Activated naive CD8-positive, alpha-beta T cell treated with anti-CD3 and anti-CD28 coated beads, Interleukin-2, amount 50 U/mL, for 24 hours (primary cell): ENCODE measurements around the gene ABCA3.

Experiments
- ATAC-seq: fragments of 150-1000 bp; cut with Tn5 transposase; one replicate; pipeline ENCODE4 v1.10.0; 2021
- DNase-seq: peaks from one replicate; pipeline ENCODE4 v3.0.0; 2021
- H3K27ac Mint-ChIP-seq: one replicate; pipeline ENCODE4 v1.8.0; 2021; ENCODE audit warnings: mild to moderate bottlenecking, mixed read lengths
- H3K27me3 Mint-ChIP-seq: one replicate; pipeline ENCODE4 v1.8.0; 2021; ENCODE audit warnings: mixed read lengths
- H3K36me3 Mint-ChIP-seq: one replicate; pipeline ENCODE4 v1.8.0; 2021; ENCODE audit warnings: low read depth, mixed read lengths
- H3K4me1 Mint-ChIP-seq: one replicate; pipeline ENCODE4 v1.8.0; 2021; ENCODE audit warnings: mixed read lengths
- H3K4me3 Mint-ChIP-seq: one replicate; pipeline ENCODE4 v1.8.0; 2021; ENCODE audit warnings: mild to moderate bottlenecking, moderate library complexity, mixed read lengths
- H3K9me3 Mint-ChIP-seq: one replicate; pipeline ENCODE4 v1.8.0; 2021; ENCODE audit warnings: mixed read lengths

ABCA3 gene

DNA sequence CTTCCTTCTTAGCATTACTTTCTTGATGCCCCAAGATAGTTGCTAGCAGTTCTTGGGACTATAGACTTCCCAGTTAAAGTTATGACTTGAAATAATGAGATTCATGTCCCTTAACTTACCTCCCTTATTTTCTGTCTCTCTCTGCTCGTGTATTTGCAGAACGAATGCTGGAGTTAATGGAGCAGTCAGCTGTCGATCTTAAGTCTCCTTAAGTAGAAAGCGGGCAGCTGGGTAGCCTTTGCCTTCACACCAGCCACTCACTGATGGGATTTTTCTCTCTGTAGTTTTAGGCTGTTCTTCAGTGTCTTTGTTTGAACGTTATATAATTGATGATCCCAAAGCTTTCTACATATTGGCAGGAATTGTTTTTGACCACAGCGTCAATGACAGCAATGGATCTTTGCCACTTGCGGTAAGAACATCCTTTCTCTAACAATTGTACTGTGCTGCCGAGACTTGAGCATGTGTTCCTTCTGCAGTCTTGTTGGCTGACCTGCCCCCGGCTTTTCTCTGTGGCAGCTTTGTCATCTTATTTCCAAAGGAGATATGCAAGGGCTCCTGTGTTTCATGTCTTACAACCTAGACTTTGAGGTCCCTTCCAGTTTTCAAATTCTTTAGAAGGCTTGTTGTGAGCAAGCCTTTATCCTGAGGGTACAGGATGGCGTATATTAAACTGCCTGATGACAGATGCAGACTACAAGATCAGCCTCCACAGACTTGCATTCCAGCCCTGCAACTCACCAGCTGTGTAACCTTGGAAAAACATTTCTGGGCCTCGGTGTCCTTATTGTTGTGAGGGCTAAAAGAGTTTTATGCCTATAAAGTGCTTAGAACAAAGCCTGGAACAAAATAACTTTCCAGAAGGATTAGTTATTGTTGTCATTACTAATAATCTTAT, 25.1 kb upstream of the ABCA3 start:
- Mint-ChIP-seq H3K27me3 (peaks cover 23% of the 10 kb centered on the region), H3K4me3 (no peak overlapping the region), H3K27ac (no peak overlapping the region), H3K36me3 (no peaks in the 10 kb centered on the region), H3K4me1 (no peaks in the 10 kb centered on the region), H3K9me3 (no peaks in the 10 kb centered on the region)
- ATAC-seq: no peak
- DNase-seq: no peak

DNA sequence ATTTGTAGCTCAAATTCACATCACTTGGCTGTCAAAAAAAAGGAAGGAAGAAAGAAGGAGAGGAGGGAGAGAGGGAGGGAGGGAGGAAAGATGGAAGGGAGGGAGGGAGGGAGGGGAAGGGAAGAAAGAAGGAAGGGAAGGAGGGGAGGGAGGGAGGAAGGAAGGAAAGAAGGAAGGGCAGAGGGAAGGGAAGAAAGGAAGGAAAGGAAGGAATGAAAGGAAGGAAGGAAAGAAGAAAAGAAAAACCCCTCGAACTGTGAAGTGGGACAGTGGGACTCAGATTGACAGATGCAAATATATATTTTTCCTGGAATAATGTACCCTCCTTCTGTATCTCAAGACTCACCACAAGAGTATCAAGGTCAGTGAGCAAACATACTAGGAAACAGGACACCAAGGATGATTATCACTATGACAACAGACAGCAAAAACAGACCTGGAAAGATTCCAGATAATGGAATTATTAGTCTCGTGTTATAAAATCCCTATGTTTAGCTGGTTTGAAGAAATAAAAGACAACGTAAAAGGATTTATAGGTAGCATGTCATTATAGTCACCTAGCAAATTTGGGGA, 24.2 kb upstream of the ABCA3 start:
- Mint-ChIP-seq H3K27ac (no peak overlapping the region), H3K9me3 (no peaks in the 10 kb centered on the region), H3K36me3 (no peaks in the 10 kb centered on the region), H3K27me3 (peaks cover 26% of the 10 kb centered on the region), H3K4me1 (no peaks in the 10 kb centered on the region), H3K4me3 (no peak overlapping the region)
- DNase-seq: no peak
- no peak for ATAC-seq

DNA sequence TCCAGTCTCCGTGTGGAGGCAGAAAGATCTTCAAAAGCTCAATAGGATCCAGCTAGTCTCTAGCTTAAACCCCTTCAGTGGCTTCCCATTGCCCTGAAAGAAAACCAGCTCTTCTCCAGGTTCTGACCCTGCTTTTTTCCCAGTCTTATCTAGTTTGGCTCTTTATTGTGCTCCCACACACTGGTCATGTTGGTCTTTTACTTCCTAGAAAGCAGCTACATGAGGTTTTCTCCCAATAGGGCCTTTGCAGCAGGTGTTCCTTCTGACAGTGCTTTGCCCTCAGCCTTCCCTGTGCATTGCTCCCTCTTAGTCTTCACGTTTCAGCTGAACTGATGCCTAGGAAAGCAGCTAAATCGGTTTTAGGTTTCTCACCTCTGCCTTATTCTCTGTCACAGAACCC, 21.7 kb upstream of the ABCA3 start:
- no peaks in the 10 kb centered on the region for H3K36me3 Mint-ChIP-seq
- no peak overlapping the region for H3K4me3 Mint-ChIP-seq
- DNase-seq (no peak), ATAC-seq (no peak)
- H3K4me1 Mint-ChIP-seq: no peaks in the 10 kb centered on the region
- H3K27ac Mint-ChIP-seq: no peak overlapping the region
- no peaks in the 10 kb centered on the region for H3K9me3 Mint-ChIP-seq
- H3K27me3 Mint-ChIP-seq: peaks cover 34% of the 10 kb centered on the region

- ATAC-seq (no peak), DNase-seq (no peak)
- Mint-ChIP-seq H3K4me1 (no peaks in the 10 kb centered on the region), H3K4me3 (no peak overlapping the region), H3K27ac (no peak overlapping the region), H3K36me3 (no peaks in the 10 kb centered on the region), H3K9me3 (no peaks in the 10 kb centered on the region), H3K27me3 (peaks cover 32% of the 10 kb centered on the region)
Observed at GRCh38 chr16:2361129-2361528, 20.6 kb upstream of the ABCA3 start.

DNA sequence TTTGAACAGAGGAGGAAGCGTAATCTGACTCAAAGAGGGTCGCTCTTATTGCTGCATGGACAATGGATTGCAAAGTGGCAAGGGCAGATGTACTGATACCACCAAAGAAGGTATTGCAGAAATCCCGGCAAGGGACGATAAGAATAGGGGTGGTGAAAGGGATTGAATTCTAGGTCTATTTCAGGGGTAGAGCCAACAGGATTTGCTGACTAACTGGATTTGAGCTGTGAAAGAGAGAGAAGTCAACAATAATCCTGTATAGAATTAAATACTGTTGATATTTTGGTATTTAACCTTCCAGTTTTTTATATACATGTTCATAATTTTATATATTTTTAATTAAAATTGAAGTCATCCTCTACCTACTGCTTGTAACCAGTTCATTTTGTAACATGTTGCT, 19.4 kb upstream of the ABCA3 start:
- H3K27me3 Mint-ChIP-seq: peaks cover 32% of the 10 kb centered on the region
- no peak for ATAC-seq

GRCh38 chr16:2358811-2359210, 18.3 kb upstream of the ABCA3 start:
- Mint-ChIP-seq H3K4me3 (no peak overlapping the region), H3K9me3 (no peaks in the 10 kb centered on the region), H3K27ac (no peak overlapping the region), H3K36me3 (no peaks in the 10 kb centered on the region), H3K27me3 (peaks cover 27% of the 10 kb centered on the region), H3K4me1 (no peaks in the 10 kb centered on the region)
- ATAC-seq: no peak
- DNase-seq: no peak

More for the DNA sequence above, 19.4 kb upstream of the ABCA3 start:
- Mint-ChIP-seq H3K4me3 (no peak overlapping the region), H3K9me3 (no peaks in the 10 kb centered on the region), H3K27ac (no peak overlapping the region), H3K4me1 (no peaks in the 10 kb centered on the region), H3K36me3 (no peaks in the 10 kb centered on the region)
- no peak for DNase-seq

- no peak overlapping the region for H3K27ac Mint-ChIP-seq
- no peak for DNase-seq
Observed at GRCh38 chr16:2357331-2357730, 16.8 kb upstream of the ABCA3 start.

DNA sequence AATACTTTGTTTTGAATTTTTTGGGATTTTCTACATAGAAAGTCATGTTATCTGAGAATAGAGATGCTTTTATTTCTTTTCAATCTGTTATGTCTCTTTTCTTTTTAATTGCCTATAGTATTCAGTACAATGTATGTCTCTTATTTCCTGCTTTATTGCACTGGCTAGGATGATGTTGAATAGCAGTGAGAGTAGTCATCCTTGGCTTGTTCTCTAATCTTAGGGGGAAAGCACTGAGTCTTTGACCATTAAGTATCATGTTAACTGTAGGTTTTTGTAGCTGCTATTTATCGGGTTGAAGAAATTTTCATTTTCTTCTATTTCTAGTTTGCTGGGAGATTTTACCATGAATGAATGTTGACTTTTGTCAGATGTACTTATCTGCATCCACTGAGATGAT, 10.0 kb upstream of the ABCA3 start:
- Mint-ChIP-seq H3K27me3 (peaks cover 17% of the 10 kb centered on the region), H3K9me3 (no peaks in the 10 kb centered on the region), H3K27ac (no peak overlapping the region), H3K4me3 (no peak overlapping the region), H3K36me3 (no peaks in the 10 kb centered on the region), H3K4me1 (no peaks in the 10 kb centered on the region)
- ATAC-seq (no peak), DNase-seq (no peak)

More at GRCh38 chr16:2357331-2357730, 16.8 kb upstream of the ABCA3 start:
- no peaks in the 10 kb centered on the region for H3K9me3 Mint-ChIP-seq
- peaks cover 35% of the 10 kb centered on the region for H3K27me3 Mint-ChIP-seq
- H3K4me3 Mint-ChIP-seq: no peak overlapping the region
- no peaks in the 10 kb centered on the region for H3K36me3 Mint-ChIP-seq
- no peak for ATAC-seq
- H3K4me1 Mint-ChIP-seq: no peaks in the 10 kb centered on the region

DNA sequence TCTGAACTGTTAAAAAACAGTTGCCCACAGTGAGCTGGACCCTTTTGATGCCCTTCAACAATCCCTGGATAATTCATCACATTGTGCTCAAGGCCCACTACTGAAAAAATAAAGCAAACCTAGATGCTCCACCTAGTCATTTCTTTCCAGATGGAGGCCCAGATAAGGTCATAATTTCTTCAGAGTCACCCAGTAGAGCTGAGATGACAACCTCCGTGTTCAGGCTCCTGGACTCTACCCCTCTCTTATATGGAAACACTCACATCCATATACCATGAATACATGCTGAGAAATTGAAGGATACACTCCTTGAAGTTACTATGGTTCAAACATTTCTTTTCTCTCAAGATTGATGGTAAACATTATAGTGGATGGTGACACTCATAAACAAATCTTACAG, 2.7 kb upstream of the ABCA3 start:
- no peak overlapping the region for H3K27ac Mint-ChIP-seq
- H3K27me3 Mint-ChIP-seq: peaks cover 18% of the 10 kb centered on the region
- ATAC-seq: no peak
- no peak overlapping the region for H3K4me3 Mint-ChIP-seq
- H3K4me1 Mint-ChIP-seq: peaks cover 14% of the 10 kb centered on the region
- no peak for DNase-seq
- H3K36me3 Mint-ChIP-seq: peaks cover 2% of the 10 kb centered on the region
- no peaks in the 10 kb centered on the region for H3K9me3 Mint-ChIP-seq

- H3K4me1 Mint-ChIP-seq: peaks cover 17% of the 10 kb centered on the region
- H3K9me3 Mint-ChIP-seq: no peaks in the 10 kb centered on the region
- DNase-seq: no peak
- H3K4me3 Mint-ChIP-seq: no peak overlapping the region
- H3K27ac Mint-ChIP-seq: no peak overlapping the region
- no peak for ATAC-seq
- H3K36me3 Mint-ChIP-seq: peaks cover 2% of the 10 kb centered on the region
- peaks cover 20% of the 10 kb centered on the region for H3K27me3 Mint-ChIP-seq
Observed at GRCh38 chr16:2341456-2342447, 1.2 kb upstream of the ABCA3 start.

- peak; percentile 30 for ATAC-seq
- Mint-ChIP-seq H3K36me3 (peaks cover 2% of the 10 kb centered on the region), H3K27me3 (peaks cover 21% of the 10 kb centered on the region), H3K4me3 (peak overlapping the region; percentile 85), H3K4me1 (peaks cover 17% of the 10 kb centered on the region), H3K27ac (peak overlapping the region; percentile 62), H3K9me3 (no peaks in the 10 kb centered on the region)
- DNase-seq: peak; percentile 43
Observed at GRCh38 chr16:2339521-2340484, 725 bp downstream of the ABCA3 start.

GRCh38 chr16:2337431-2338296, 2.9 kb downstream of the ABCA3 start:
- Mint-ChIP-seq H3K4me1 (peaks cover 17% of the 10 kb centered on the region), H3K36me3 (peaks cover 2% of the 10 kb centered on the region), H3K4me3 (no peak overlapping the region), H3K9me3 (no peaks in the 10 kb centered on the region), H3K27ac (no peak overlapping the region), H3K27me3 (peaks cover 13% of the 10 kb centered on the region)
- no peak for ATAC-seq
- no peak for DNase-seq
